ENCODE measurements around the gene FRMPD1.

Gene FRMPD1

DNA sequence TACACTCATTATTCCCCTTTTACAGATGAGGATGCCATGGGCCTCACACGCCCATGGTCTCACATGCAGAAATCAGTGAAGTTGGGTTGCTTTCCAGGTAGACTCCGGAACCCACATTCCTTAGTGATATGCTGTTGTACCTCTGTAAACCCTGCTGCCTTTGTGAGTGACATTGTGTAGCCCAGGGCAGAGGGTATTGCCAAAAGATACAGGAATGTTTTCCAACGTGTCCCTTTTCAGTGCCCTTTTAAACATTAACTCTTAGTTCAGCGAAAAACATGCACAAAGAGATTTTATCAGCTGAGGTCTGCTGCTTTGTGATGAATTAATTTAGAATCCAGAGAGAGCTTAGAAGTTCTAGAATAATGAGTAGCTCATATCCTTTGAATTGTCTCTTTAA is 64.5 kb downstream of the FRMPD1 start:
- DNase-seq (ENCODE audit: insufficient read length, low spot score) (no peak), FAIRE-seq (no peak)
- TF ChIP-seq POLR2AphosphoS5 (IDR thresholded peaks at IDR 0.05; ENCODE audit: low read depth, low read length) (no peak), SPI1 (IDR thresholded peaks at IDR 0.05; ENCODE audit: low read depth, low read length) (no peak), POLR2A (IDR thresholded peaks at IDR 0.05; ENCODE audit: low read depth, low read length) (no peak), POU2F2 (IDR thresholded peaks at IDR 0.05; ENCODE audit: low read depth, low read length) (no peak), TAF1 (IDR thresholded peaks at IDR 0.05; ENCODE audit: low read depth, low read length) (no peak), PAX5 (IDR thresholded peaks at IDR 0.05; ENCODE audit: insufficient read depth, low read length, severe bottlenecking) (no peak)

DNA sequence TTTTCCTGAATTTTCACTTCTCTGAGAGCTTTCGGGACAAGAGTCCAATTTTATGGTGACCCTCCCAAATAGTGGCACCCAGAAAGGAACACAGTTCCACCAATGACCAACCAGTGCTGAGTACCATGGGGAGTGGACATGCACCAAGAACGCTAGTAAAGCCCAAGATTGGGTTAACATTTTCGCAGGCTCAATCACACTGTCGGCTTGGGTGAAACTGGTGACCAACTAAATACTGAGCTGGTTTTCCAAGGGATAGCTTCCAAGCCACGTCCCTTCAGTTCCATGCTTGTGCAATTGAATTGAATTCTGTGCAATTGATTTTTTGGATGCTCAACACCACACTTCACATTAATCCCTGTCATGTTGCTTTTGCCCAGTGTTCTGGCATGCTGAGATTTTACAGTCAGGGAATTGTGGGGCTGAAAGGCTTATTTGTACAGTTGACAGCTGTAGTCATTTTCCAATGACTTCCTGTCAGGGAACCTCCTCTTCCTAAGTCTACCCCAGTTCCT is 65.3 kb downstream of the FRMPD1 start:
- FAIRE-seq = no peak
- DNase-seq (ENCODE audit: insufficient read length, low spot score) = no peak
- TF ChIP-seq TAF1 (IDR thresholded peaks at IDR 0.05; ENCODE audit: low read depth, low read length) (no peak), POU2F2 (IDR thresholded peaks at IDR 0.05; ENCODE audit: low read depth, low read length) (no peak), PAX5 (IDR thresholded peaks at IDR 0.05; ENCODE audit: insufficient read depth, low read length, severe bottlenecking) (no peak), SPI1 (IDR thresholded peaks at IDR 0.05; ENCODE audit: low read depth, low read length) (no peak), POLR2AphosphoS5 (IDR thresholded peaks at IDR 0.05; ENCODE audit: low read depth, low read length) (no peak), POLR2A (IDR thresholded peaks at IDR 0.05; ENCODE audit: low read depth, low read length) (no peak)

DNA sequence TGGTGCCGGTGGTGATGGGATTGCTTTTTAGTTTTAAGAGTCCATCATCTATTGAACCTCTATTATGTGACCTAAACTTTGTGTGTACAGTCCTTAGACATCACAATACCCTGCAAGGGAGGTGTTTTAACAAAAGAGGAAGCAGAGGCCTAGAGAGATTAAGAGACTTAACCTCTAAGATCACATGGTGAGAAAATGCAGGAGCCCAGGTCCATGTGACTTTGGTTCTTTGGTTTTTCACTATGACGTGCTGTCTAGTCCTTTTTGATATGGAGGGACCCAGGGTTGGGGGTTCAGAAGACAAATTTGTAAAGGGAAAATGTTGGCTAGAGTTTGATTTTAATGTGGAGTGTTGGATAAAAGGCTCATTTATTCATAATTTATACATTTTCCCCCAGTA is 68.8 kb downstream of the FRMPD1 start:
- no peak for DNase-seq (ENCODE audit: insufficient read length, low spot score)
- TF ChIP-seq TAF1 (IDR thresholded peaks at IDR 0.05; ENCODE audit: low read depth, low read length) = no peak
- no peak for TF ChIP-seq POLR2AphosphoS5 (IDR thresholded peaks at IDR 0.05; ENCODE audit: low read depth, low read length)
- TF ChIP-seq SPI1 (IDR thresholded peaks at IDR 0.05; ENCODE audit: low read depth, low read length) = no peak
- no peak for TF ChIP-seq POLR2A (IDR thresholded peaks at IDR 0.05; ENCODE audit: low read depth, low read length)
- no peak for TF ChIP-seq POU2F2 (IDR thresholded peaks at IDR 0.05; ENCODE audit: low read depth, low read length)
- TF ChIP-seq PAX5 (IDR thresholded peaks at IDR 0.05; ENCODE audit: insufficient read depth, low read length, severe bottlenecking) = no peak
- FAIRE-seq = no peak

DNA sequence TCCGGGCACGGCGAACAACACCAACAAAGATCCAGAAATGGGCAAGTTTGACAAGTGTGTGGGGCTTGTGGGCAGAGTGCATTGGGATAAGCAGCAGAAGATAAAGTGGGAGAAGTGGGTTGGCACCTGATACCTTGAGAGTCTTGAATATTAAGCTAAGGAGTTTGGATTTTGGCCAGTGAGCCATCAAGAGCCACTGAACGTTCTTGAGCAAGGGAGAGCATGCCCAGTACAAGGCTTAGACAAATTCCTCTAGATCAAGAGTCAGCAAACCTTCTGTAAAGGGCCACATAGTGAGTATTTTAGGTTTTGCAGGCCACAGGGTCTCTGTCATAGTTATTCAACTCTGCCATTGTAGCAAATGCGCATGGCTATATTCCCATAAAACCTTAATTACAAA is 76.3 kb downstream of the FRMPD1 start:
- TF ChIP-seq POU2F2 (IDR thresholded peaks at IDR 0.05; ENCODE audit: low read depth, low read length) (no peak), TAF1 (IDR thresholded peaks at IDR 0.05; ENCODE audit: low read depth, low read length) (no peak), POLR2AphosphoS5 (IDR thresholded peaks at IDR 0.05; ENCODE audit: low read depth, low read length) (no peak), POLR2A (IDR thresholded peaks at IDR 0.05; ENCODE audit: low read depth, low read length) (no peak), PAX5 (IDR thresholded peaks at IDR 0.05; ENCODE audit: insufficient read depth, low read length, severe bottlenecking) (no peak), SPI1 (IDR thresholded peaks at IDR 0.05; ENCODE audit: low read depth, low read length) (no peak)
- FAIRE-seq (no peak), DNase-seq (ENCODE audit: insufficient read length, low spot score) (no peak)

DNA sequence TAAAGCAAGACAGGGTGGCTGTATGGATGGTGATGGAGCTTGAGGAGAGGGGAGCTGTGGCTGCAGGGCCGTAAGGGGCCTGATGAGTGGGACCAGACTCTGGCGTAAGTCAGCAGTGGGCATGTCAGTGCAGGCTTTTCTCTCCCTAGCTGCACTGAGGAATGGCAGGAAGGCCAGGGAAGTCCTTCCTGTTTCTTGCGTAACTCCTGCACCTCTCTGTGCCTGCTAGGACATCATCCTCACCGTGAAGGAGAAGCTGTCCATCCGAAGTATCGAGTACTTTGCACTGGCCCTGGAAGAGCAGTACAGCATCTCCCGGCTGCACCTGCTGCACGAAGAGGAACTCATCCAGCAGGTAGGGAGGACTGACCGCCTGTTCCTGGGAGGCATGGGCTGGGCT is 78.7 kb downstream of the FRMPD1 start:
- no peak for TF ChIP-seq POU2F2 (IDR thresholded peaks at IDR 0.05; ENCODE audit: low read depth, low read length)
- TF ChIP-seq PAX5 (IDR thresholded peaks at IDR 0.05; ENCODE audit: insufficient read depth, low read length, severe bottlenecking) = no peak
- TF ChIP-seq POLR2A (IDR thresholded peaks at IDR 0.05; ENCODE audit: low read depth, low read length) = no peak
- no peak for TF ChIP-seq POLR2AphosphoS5 (IDR thresholded peaks at IDR 0.05; ENCODE audit: low read depth, low read length)
- no peak for TF ChIP-seq TAF1 (IDR thresholded peaks at IDR 0.05; ENCODE audit: low read depth, low read length)
- no peak for TF ChIP-seq SPI1 (IDR thresholded peaks at IDR 0.05; ENCODE audit: low read depth, low read length)
- DNase-seq (ENCODE audit: insufficient read length, low spot score) (no peak), FAIRE-seq (no peak)

DNA sequence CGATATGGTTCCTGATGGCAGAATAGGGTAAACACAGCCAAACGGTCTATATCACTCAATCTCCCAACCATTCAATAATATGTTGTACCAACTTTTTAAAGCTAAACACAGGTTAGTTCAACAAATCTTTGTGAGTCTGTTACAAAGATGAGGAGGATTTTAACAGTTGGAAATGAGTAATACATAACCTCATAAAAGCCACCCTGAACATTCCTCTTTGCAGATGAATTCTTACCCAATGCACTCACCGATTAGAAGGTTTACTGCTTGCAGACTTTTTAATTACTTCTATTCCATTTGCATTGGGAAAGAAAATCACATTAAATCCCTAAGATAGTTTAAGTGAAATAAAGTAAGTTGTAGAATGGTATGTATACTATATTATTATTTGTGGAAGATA is 79.5 kb downstream of the FRMPD1 start:
- no peak for DNase-seq (ENCODE audit: insufficient read length, low spot score)
- TF ChIP-seq POLR2AphosphoS5 (IDR thresholded peaks at IDR 0.05; ENCODE audit: low read depth, low read length) (no peak), SPI1 (IDR thresholded peaks at IDR 0.05; ENCODE audit: low read depth, low read length) (no peak), PAX5 (IDR thresholded peaks at IDR 0.05; ENCODE audit: insufficient read depth, low read length, severe bottlenecking) (no peak), POU2F2 (IDR thresholded peaks at IDR 0.05; ENCODE audit: low read depth, low read length) (no peak), TAF1 (IDR thresholded peaks at IDR 0.05; ENCODE audit: low read depth, low read length) (no peak), POLR2A (IDR thresholded peaks at IDR 0.05; ENCODE audit: low read depth, low read length) (no peak)

DNA sequence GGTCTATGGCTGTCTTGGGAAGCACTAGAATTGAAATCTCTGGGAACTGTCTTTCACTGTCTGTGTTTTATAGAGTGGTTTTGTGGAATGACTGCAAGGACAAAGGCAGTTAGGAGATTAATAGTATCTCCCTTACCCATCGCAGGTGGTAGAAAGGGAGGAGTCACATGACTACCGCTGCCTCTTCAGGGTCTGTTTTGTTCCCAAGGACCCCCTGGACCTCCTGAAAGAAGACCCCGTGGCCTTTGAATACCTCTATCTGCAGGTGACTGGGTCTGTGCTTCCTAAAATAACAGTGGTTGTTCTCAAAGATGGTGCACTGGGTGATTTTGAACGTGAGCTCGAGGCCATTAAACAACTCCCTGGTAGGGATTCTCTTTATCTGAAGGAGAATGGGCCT is 80.1 kb downstream of the FRMPD1 start:
- FAIRE-seq (no peak), DNase-seq (ENCODE audit: insufficient read length, low spot score) (no peak)
- TF ChIP-seq PAX5 (IDR thresholded peaks at IDR 0.05; ENCODE audit: insufficient read depth, low read length, severe bottlenecking) = no peak

More for the DNA sequence above, 79.5 kb downstream of the FRMPD1 start:
- FAIRE-seq = no peak

DNA sequence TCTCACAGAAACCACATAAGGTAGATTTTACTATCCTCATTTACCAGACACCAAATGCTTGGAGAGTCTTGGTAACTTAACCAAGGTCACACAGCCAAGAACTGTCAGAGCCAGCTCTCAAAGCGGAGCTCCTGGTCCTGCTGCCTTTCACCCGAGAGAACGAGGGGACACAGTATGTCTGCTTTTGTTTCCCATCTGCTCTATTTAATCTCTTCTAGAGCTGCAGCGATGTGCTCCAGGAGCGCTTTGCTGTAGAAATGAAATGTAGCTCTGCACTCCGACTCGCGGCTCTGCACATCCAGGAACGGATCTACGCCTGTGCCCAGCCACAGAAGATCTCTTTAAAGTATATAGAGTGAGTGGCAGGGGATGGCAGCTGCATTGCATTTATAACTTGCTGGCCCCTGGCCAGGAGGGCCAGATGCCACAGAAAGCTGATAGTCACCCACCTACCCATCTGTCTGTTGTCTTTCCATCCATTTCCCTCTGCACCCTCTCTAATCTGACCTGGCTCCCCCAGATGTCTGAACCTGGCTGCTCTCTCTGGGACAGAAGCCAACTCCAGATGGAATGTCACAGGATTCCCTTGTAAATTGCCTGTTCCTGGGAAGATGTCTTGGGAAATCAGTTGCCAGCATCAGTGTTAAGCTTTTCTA is 81.5 kb downstream of the FRMPD1 start:
- FAIRE-seq (no peak), DNase-seq (ENCODE audit: insufficient read length, low spot score) (no peak)
- TF ChIP-seq POLR2AphosphoS5 (IDR thresholded peaks at IDR 0.05; ENCODE audit: low read depth, low read length) (no peak), POU2F2 (IDR thresholded peaks at IDR 0.05; ENCODE audit: low read depth, low read length) (no peak), TAF1 (IDR thresholded peaks at IDR 0.05; ENCODE audit: low read depth, low read length) (no peak), PAX5 (IDR thresholded peaks at IDR 0.05; ENCODE audit: insufficient read depth, low read length, severe bottlenecking) (no peak), POLR2A (IDR thresholded peaks at IDR 0.05; ENCODE audit: low read depth, low read length) (no peak)

DNA sequence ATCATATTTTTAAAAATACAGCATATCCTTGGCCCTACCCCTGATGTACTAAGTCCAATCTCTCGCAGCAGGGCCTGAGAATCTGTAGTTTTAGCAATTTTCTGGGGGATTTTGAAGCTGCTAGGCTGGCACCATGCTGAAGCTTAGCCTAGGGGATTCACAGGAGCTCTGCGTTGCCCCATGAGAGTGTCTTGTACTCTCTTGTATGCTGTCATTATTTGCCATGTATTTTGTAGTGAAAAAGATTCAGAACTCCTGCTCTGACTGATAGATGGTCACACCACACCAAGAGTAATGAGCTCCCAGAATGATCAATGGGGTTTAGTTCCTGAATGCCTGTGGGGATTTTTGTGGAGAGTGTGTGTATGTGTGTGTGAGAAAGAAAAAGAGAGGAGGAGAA is 82.2 kb downstream of the FRMPD1 start:
- TF ChIP-seq SPI1 (IDR thresholded peaks at IDR 0.05; ENCODE audit: low read depth, low read length) = no peak
- TF ChIP-seq PAX5 (IDR thresholded peaks at IDR 0.05; ENCODE audit: insufficient read depth, low read length, severe bottlenecking) = no peak
- no peak for DNase-seq (ENCODE audit: insufficient read length, low spot score)
- FAIRE-seq = no peak

DNA sequence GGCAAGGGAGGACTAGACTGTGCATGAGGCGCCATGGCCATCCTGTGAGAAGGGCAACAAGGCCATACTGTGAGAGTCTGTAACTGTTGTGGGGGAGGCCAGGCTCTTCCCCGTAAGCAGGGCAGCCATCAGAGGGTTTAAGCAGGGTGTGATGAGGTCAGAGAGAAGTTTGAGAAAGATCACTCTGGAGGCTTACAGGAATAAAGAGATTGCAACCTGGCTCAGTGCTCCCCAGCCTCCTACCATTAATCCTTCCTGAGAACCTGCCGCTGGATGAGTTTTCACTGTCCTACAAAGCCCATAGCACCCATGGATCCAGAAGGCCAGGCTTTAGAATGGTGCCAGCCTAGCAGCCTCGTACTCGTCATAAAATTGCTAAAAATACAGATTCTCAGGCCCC is 88.5 kb downstream of the FRMPD1 start:
- FAIRE-seq (no peak), DNase-seq (ENCODE audit: insufficient read length, low spot score) (no peak)
- TF ChIP-seq SPI1 (IDR thresholded peaks at IDR 0.05; ENCODE audit: low read depth, low read length) (no peak), TAF1 (IDR thresholded peaks at IDR 0.05; ENCODE audit: low read depth, low read length) (no peak), POLR2AphosphoS5 (IDR thresholded peaks at IDR 0.05; ENCODE audit: low read depth, low read length) (no peak), POLR2A (IDR thresholded peaks at IDR 0.05; ENCODE audit: low read depth, low read length) (no peak), PAX5 (IDR thresholded peaks at IDR 0.05; ENCODE audit: insufficient read depth, low read length, severe bottlenecking) (no peak), POU2F2 (IDR thresholded peaks at IDR 0.05; ENCODE audit: low read depth, low read length) (no peak)
